Left renal cortex interstitium (tissue), 4 donors: ENCODE measurements around the gene ARL14EP. TPM values are rescaled to one million over a fixed set of nuclear protein-coding genes. Genes with fewer than 3 reads are reported as not detected.

Experiments used
- DNase-seq, 4 donors: peaks; one replicate each; pipeline ENCODE4 v3.0.0-alpha.2; 2013; ENCODE audit warnings: low read depth in 4 of 4, low spot score in 2 of 4, missing footprints in 1 of 4
- polyA plus RNA-seq, 4 donors: library from polyadenylated mRNA; unstranded; fragments of 120-200 nt; gene quantifications; one replicate each; pipeline ENCODE4 v1.2.1, GENCODE V29; 2013; ENCODE audit not compliant: insufficient read length in 4 of 4

ARL14EP gene
- 10 to 100 TPM; 48.7 to 64.5 (median 52.5) TPM for polyA plus RNA-seq

DNA sequence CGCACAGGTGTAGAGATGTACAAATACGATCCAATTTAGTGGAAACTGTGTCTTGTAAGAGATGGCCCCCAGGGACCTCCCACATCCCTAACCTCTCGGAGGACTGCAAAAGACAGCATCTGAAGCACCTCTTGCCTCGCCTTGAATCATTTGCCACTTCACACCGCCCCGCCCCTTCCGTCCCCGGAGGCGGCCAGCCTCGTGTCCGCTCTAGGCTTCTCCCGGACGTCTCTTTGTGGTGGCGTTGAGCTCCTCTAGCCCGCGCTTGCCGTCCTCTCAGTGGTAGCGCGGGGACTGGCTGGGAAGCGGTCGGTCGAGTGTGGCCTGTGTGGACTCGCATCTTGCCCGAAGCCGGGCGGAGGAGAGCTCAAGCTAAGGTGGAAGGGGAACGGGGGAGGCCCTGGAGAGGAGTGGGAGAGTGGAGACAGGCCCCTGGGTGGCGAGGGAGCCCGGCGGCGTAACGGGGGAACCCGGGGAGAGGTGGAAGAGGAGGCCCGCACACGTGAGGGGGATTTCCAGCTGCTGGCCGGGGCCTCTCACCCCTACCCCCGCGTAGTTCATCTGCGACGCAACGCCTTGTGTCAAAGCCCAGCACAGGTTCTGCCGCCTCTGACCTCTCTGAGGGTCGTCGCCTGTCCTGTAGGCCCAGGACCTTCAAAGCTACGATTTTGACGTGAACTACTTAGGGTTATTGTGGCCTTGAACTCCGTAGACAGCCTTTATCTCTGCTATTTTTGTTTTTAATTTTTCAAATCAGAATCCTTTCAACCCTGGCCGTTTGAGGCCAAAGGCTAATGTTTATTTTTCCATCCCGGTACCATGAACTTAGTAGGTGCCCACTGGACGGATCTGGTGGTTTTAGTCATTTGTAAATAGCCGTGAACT lies at the start of gene ARL14EP:
Gene ARL14EP, plus strand, starts transcription at position 279 of the 885 bp plus-strand sequence. CDS start 7,845 bp downstream, outside the sequence.
- DNase-seq, result peak; percentile 81 to 91 (median 84)

GRCh38 chr11:30277176-30277575 lies 45.7 kb upstream of the ARL14EP start:
- no peak for DNase-seq

DNA sequence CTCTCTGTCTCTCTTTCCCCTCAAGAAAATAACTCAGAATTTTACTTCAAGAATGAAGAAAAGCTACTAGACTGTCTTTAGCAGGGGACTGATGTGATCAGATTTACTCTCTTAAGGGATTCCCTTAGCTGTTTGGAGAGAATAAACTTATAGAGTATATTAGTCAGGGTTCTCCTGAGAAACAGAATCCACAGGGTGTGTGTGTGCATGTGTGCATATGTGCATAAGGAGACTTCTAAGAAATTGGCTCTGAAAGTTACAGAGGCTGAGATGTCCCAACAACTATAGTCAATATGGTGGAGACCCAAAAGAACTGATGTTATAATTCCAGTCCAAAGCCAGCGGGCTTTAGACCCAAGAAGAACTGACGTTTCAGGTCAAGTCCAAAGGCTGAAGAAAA lies 43.1 kb upstream of the ARL14EP start:
- no peak for DNase-seq

GRCh38 chr11:30281476-30282288 lies 41.2 kb upstream of the ARL14EP start:
- no peak for DNase-seq

DNA sequence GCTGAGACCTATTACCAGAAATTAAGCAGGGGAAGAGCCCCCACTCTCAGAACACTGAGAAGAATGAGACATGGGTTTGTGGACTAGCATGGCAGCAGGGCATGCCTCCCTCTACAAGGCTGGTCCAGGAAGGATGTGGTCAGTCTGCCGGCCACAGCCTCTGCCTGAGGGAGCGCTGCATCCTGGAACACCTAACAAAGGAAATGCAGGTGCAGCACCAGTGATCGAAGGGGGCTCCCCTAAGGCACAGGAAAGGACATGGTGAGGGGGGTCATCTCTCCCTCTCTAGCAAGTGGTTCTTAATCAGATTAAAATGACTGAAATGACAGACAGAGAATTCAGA lies 40.6 kb upstream of the ARL14EP start:
- DNase-seq, result no peak

DNA sequence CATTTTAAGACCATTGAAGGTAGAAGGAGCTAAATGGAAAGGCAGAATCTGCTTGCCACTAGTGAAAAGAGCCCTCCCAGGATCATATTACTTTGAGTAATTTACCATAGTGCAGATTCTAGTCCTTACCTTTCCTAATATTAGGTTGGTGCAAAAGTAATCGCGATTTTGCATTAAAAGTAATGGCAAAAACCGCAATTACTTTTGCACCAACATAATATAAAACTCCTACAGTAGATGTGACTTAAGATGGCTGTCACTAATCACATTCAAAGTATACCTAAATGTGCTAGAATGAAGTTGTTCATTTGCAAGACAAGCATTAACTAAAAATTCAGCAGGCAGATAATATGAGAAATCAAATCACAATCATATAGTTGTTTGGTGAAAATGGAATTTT lies 38.1 kb upstream of the ARL14EP start:
- no peak for DNase-seq

DNA sequence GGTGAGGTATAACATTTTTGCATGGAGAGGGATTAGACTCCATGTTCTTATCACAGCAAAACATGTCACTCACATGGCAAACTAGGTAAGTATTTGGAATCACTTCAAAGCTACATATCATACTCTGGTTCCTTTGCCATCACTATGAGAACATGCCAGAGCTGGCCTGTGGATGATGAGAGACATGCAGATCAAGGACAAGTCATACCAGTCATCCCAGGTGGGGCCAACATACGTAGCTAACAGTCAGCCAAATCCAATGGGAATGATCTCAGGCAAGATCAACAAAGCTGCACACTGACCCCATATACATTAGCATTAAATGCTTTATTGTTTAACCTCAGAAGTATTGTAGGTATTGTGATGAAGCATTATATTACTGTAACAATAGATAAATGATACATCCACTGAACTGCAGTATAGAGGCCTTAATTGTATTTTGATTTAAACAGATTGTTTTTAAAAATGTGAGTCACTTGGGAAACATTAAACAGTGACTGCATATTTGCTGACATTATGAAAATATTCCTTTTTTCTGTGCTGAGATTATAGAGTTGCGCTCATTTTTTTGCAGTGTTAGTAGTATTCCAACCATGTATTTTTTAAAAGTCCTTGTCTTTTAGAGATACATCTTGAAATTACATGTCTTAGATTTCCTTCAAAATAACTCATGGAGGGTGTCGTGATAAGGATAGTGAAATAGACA lies 37.3 kb upstream of the ARL14EP start:
- DNase-seq, result no peak

- no peak for DNase-seq
Measured at GRCh38 chr11:30291331-30291730, 31.6 kb upstream of the ARL14EP start.

GRCh38 chr11:30292545-30292944 lies 30.4 kb upstream of the ARL14EP start:
- DNase-seq, result no peak

DNA sequence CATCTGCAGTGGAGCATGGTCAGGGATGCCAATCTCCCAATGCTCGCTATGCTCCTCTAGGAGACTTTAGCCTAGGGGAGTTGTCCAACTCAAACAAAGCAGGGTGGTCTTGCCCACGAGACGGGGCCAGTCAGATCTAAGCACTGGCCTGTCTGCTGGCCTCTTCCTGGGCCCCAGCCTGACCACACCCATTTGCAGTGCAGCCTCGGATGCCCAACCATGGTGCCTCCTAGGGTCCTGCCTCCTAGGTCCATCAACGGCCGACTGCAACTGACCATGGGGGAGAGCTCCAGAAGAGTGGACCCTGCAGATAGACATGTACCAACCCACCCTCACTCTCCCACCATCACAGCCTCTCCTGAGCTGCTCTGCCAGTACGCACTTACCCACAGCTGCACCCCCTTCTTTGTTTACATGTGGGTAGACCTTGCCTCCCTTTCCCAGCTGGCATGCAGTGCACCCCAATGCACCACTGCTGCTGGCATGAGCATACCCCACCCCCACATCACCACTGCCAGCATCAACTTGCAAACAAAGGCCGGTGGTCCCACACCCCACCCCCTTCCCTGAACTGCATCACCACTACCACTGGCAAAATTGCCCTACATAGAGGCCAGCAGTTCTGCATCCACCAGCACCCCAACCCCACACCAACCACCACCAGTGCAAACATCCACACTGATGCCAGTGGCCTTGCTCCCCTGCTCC lies 27.6 kb upstream of the ARL14EP start:
- no peak for DNase-seq

- DNase-seq, result no peak
Measured at GRCh38 chr11:30304620-30305019, 18.3 kb upstream of the ARL14EP start.

DNA sequence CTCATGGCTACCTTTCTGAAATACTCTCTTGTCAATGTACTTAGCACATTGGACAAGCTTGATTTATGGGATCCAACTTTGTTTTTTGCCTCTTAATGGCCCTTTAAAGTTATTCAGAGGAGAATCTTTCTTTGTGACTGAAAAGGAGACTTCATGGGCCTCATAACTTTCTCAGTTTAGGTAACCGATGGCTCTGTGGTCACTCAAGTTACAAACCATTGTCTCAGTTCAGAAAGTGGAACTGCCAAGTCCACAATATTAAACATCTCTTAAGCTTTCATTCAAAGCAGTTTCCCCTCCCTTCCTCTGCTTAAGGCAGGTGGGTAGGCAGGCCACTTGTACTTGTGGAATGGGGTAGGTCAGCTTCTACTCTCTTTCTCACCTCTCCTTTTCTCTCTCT lies 12.3 kb upstream of the ARL14EP start:
- DNase-seq, result no peak

- no peak for DNase-seq
Measured at GRCh38 chr11:30311189-30311588, 11.7 kb upstream of the ARL14EP start.

- DNase-seq, result no peak
Measured at GRCh38 chr11:30312243-30312642, 10.7 kb upstream of the ARL14EP start.

- DNase-seq, result no peak
Measured at GRCh38 chr11:30313580-30313979, 9.3 kb upstream of the ARL14EP start.

GRCh38 chr11:30314625-30315024 lies 8.3 kb upstream of the ARL14EP start:
- no peak for DNase-seq

DNA sequence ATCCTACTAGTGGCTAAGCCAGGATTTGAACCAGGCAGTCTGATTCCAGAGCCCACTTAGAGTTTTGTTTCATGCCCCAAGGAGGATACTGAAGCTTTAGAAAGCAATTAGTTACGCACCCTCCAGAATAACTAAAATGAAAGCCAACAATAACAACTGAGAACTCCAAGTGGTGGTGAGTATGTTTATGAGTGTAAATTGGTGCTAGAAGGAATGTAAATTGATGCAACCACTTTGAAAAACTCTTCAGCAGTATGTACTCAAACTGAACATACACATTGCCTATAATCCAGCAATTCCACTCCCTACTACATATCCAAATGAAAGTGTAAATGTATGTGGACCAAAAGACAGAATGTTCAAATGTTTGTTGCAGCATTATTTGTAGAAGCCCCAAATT lies 6.7 kb upstream of the ARL14EP start:
- DNase-seq, result no peak

DNA sequence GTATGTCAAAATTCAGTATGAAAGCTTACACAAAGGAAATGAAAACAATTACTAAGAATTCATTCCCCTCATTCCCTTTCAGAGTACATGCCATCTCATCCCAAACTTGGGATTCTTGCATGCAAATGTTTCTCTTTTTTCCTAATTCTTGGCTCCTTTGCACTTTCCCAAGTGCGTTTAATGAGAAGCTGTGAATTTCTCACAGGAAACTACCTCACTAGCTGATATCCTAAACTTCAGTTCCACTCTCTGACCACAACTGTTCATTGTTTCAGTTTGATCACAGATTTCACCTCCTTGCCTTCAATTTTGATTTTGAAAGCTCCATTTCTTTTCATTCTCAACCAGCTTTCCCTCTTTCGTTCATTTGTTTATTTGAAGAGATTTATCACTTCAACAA lies 5.9 kb upstream of the ARL14EP start:
- no peak for DNase-seq

DNA sequence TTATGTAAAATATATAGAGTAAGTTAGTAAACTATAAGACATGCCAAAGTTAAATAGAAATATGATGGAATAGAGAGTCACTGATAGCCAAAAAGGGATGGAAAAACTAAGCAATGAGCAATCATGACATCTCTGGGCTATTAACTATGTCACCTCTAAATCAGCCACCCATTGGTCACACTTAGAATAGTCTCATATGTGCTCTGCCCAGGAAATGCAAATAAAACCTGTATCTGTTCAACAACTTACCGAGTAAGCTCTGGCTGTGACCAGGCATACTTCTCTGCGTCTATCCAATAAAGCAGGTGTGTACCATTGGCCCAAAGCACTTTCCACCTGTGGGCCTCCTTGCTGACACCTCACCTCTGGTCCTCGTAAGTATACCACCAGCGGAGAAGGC lies 1.6 kb upstream of the ARL14EP start:
- DNase-seq, result no peak

DNA sequence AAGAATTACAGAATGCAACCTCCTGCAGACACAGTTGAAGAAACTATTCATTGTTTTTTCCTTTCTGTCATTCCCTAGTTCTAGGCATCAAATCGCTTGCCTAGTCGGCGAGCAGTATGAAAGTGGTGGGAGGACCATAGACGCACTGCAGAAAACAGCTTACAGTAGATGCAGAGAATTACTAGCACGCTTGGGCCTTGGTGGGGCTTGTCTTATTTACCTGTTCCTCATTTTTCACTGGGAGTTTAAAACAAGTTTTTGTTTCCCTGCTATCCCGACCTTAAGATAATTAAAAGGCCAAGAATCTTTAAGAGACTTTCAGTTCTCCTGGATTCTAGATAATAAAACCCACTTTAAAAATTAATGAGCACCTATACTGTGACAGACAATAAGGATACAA lies 713 bp upstream of the ARL14EP start:
- no peak for DNase-seq
